ENCODE measurements around the gene AKAP3.

GRCh38 chr12:4679711-4680110 lies 30.9 kb upstream of the AKAP3 start:
- TF ChIP-seq FOXK2 (IDR thresholded peaks at IDR 0.05) (no peak), L3MBTL2 (conservative IDR thresholded peaks at IDR 0.05) (no peak), ELF4 (IDR thresholded peaks at IDR 0.05) (no peak), PKNOX1 (IDR thresholded peaks at IDR 0.05) (no peak)

Data from HEK293T (cell line).